Measurements from ENCODE around the gene AUTS2. TPM values are rescaled to one million over a fixed set of nuclear protein-coding genes. Genes with fewer than 3 reads are reported as not detected.

Gene AUTS2
- total and polyA plus RNA-seq, 4 donors, result 4.9 to 24.4 (median 7.0) TPM

DNA sequence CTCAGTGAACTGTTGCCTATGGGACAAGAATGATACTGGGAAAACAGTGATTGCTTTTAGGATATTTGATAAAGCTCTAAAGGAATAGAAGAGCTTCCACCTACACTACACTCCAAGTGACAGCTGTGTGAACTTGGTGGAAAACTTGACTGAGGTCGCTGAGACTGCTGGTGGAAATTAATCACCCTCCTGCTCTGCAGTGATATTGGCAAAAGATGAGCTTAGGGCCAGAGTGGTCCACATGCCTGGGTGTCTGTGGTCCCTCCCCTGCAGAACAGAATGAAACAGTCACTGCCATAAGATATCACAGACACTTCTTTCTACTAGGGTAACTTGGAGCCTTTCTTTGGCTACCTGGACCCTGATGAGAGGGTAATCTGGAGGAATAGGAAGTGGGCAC lies 1151.6 kb downstream of the AUTS2 start:
- 88% methylated on average over 1 of the region's 1 CpG for whole genome bisulfite sequencing
- DNase-seq (ENCODE audit: low spot score), result no peak
- Histone ChIP-seq H3K36me3 (ENCODE audit: control insufficient read depth in 4 of 4, insufficient read depth in 3 of 4, low read depth in 1 of 4, low read length in 3 of 4) (no peaks in the 10 kb centered on the region), H3K9me3 (ENCODE audit: control insufficient read depth in 4 of 4, low read length in 3 of 4) (no peaks in the 10 kb centered on the region), H3K4me1 (ENCODE audit: control insufficient read depth in 4 of 4, insufficient read depth in 4 of 4, low read length in 3 of 4) (peaks cover 2 to 30% (median 19%) of the 10 kb centered on the region in 4 donors), H3K27ac (ENCODE audit: low read depth in 1 of 2, low read length in 2 of 2) (no peak overlapping the region), H3K9ac (ENCODE audit: low read depth in 1 of 2, low read length in 2 of 2) (no peak overlapping the region), H3K4me3 (ENCODE audit: low read depth in 1 of 3, low read length in 3 of 3) (no peak overlapping the region), H3K27me3 (ENCODE audit: control insufficient read depth in 4 of 4, insufficient read depth in 4 of 4, low read length in 3 of 4) (no peaks in the 10 kb centered on the region)
- TF ChIP-seq HNF4A (conservative IDR thresholded peaks at IDR 0.05) (no peak), JUND (IDR thresholded peaks at IDR 0.05) (no peak), GABPA (IDR thresholded peaks at IDR 0.05 in 1 of 2, conservative IDR thresholded peaks at IDR 0.05 in 1 of 2) (no peak), TAF1 (conservative IDR thresholded peaks at IDR 0.05) (no peak), YY1 (IDR thresholded peaks at IDR 0.05) (no peak), SP1 (IDR thresholded peaks at IDR 0.05) (no peak), HNF4G (IDR thresholded peaks at IDR 0.05) (no peak)
- TF ChIP-seq, protein P1, sequence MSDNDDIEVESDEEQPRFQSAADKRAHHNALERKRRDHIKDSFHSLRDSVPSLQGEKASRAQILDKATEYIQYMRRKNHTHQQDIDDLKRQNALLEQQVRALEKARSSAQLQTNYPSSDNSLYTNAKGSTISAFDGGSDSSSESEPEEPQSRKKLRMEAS (IDR thresholded peaks at IDR 0.05), result no peak
- TF ChIP-seq, protein P2, sequence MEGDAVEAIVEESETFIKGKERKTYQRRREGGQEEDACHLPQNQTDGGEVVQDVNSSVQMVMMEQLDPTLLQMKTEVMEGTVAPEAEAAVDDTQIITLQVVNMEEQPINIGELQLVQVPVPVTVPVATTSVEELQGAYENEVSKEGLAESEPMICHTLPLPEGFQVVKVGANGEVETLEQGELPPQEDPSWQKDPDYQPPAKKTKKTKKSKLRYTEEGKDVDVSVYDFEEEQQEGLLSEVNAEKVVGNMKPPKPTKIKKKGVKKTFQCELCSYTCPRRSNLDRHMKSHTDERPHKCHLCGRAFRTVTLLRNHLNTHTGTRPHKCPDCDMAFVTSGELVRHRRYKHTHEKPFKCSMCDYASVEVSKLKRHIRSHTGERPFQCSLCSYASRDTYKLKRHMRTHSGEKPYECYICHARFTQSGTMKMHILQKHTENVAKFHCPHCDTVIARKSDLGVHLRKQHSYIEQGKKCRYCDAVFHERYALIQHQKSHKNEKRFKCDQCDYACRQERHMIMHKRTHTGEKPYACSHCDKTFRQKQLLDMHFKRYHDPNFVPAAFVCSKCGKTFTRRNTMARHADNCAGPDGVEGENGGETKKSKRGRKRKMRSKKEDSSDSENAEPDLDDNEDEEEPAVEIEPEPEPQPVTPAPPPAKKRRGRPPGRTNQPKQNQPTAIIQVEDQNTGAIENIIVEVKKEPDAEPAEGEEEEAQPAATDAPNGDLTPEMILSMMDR (IDR thresholded peaks at IDR 0.05; ENCODE audit: low read depth, low read length, missing input control), result no peak

DNA sequence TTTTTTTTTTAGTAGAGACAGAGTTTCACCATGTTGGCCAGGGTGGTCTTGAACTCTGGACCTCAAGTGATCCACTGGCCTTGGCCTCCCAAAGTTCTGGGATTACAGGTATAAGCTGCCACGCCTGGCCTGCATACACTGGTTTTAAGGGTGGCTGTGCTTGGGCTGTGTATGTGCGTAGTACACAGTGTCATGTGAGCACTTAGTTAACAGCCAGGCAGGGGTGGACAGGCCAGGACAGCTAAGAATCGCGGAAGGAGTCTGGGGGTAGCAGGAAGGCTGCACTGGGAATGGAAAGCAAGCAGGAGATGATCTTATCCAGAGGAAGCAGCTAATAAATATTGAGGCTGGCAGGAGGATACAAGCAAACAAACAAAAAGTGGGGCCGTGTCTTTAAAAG lies 1153.6 kb downstream of the AUTS2 start:
- Histone ChIP-seq H3K27me3 (ENCODE audit: control insufficient read depth in 4 of 4, insufficient read depth in 4 of 4, low read length in 3 of 4) (no peaks in the 10 kb centered on the region), H3K9ac (ENCODE audit: low read depth in 1 of 2, low read length in 2 of 2) (no peak overlapping the region), H3K36me3 (ENCODE audit: control insufficient read depth in 4 of 4, insufficient read depth in 3 of 4, low read depth in 1 of 4, low read length in 3 of 4) (no peaks in the 10 kb centered on the region), H3K27ac (ENCODE audit: low read depth in 1 of 2, low read length in 2 of 2) (no peak overlapping the region), H3K4me3 (ENCODE audit: low read depth in 1 of 3, low read length in 3 of 3) (no peak overlapping the region), H3K9me3 (ENCODE audit: control insufficient read depth in 4 of 4, low read length in 3 of 4) (no peaks in the 10 kb centered on the region), H3K4me1 (ENCODE audit: control insufficient read depth in 4 of 4, insufficient read depth in 4 of 4, low read length in 3 of 4) (peaks cover 2 to 30% (median 19%) of the 10 kb centered on the region in 4 donors)
- no peak for TF ChIP-seq YY1 (IDR thresholded peaks at IDR 0.05)
- TF ChIP-seq GABPA (IDR thresholded peaks at IDR 0.05 in 1 of 2, conservative IDR thresholded peaks at IDR 0.05 in 1 of 2), result no peak
- TF ChIP-seq, protein P3, sequence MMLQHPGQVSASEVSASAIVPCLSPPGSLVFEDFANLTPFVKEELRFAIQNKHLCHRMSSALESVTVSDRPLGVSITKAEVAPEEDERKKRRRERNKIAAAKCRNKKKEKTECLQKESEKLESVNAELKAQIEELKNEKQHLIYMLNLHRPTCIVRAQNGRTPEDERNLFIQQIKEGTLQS (IDR thresholded peaks at IDR 0.05), result no peak
- TF ChIP-seq FOXA2 (IDR thresholded peaks at IDR 0.05), result no peak
- DNase-seq (ENCODE audit: low spot score), result no peak
- WGBS, result 40% methylated on average over 5 of the region's 5 CpGs

DNA sequence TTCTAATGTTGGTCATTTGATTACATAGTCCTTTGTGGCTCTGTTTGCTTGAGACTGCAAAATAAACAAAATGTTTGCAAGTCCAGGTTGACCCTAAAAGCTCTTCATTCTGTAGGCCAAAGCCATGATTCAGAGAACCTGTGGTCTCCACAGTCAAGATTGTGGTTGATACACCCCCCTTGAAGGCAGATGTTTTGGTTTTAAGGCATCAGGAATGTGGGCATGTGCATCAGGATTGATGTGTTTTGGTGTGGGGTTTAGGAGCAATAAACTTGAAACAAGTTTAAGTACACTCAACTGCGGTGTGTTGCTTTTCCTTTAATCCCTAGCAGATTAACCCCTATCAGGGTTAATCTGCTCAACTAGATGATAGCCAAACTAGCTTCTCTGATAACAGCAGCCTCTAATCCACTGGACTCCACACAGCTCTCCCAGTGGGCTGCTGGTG lies 1154.5 kb downstream of the AUTS2 start:
- DNase-seq (ENCODE audit: low spot score), result no peak
- Histone ChIP-seq H3K27ac (ENCODE audit: low read depth in 1 of 2, low read length in 2 of 2) (peak overlapping the region; percentile 28 to 51), H3K4me1 (ENCODE audit: control insufficient read depth in 4 of 4, insufficient read depth in 4 of 4, low read length in 3 of 4) (peaks cover 2 to 30% (median 19%) of the 10 kb centered on the region in 4 donors), H3K9me3 (ENCODE audit: control insufficient read depth in 4 of 4, low read length in 3 of 4) (no peaks in the 10 kb centered on the region), H3K27me3 (ENCODE audit: control insufficient read depth in 4 of 4, insufficient read depth in 4 of 4, low read length in 3 of 4) (no peaks in the 10 kb centered on the region), H3K4me3 (ENCODE audit: low read depth in 1 of 3, low read length in 3 of 3) (no peak overlapping the region), H3K36me3 (ENCODE audit: control insufficient read depth in 4 of 4, insufficient read depth in 3 of 4, low read depth in 1 of 4, low read length in 3 of 4) (no peaks in the 10 kb centered on the region), H3K9ac (ENCODE audit: low read depth in 1 of 2, low read length in 2 of 2) (no peak overlapping the region)
- 36% methylated on average over 1 of the region's 1 CpG for WGBS
- no peak for TF ChIP-seq TAF1 (conservative IDR thresholded peaks at IDR 0.05)
- TF ChIP-seq, protein P2 (IDR thresholded peaks at IDR 0.05; ENCODE audit: low read depth, low read length, missing input control), result no peak
- TF ChIP-seq, protein P4, sequence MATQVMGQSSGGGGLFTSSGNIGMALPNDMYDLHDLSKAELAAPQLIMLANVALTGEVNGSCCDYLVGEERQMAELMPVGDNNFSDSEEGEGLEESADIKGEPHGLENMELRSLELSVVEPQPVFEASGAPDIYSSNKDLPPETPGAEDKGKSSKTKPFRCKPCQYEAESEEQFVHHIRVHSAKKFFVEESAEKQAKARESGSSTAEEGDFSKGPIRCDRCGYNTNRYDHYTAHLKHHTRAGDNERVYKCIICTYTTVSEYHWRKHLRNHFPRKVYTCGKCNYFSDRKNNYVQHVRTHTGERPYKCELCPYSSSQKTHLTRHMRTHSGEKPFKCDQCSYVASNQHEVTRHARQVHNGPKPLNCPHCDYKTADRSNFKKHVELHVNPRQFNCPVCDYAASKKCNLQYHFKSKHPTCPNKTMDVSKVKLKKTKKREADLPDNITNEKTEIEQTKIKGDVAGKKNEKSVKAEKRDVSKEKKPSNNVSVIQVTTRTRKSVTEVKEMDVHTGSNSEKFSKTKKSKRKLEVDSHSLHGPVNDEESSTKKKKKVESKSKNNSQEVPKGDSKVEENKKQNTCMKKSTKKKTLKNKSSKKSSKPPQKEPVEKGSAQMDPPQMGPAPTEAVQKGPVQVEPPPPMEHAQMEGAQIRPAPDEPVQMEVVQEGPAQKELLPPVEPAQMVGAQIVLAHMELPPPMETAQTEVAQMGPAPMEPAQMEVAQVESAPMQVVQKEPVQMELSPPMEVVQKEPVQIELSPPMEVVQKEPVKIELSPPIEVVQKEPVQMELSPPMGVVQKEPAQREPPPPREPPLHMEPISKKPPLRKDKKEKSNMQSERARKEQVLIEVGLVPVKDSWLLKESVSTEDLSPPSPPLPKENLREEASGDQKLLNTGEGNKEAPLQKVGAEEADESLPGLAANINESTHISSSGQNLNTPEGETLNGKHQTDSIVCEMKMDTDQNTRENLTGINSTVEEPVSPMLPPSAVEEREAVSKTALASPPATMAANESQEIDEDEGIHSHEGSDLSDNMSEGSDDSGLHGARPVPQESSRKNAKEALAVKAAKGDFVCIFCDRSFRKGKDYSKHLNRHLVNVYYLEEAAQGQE (IDR thresholded peaks at IDR 0.05), result no peak
- peak; percentile 35 for TF ChIP-seq NR2F2 (IDR thresholded peaks at IDR 0.05)
- TF ChIP-seq, protein P5, sequence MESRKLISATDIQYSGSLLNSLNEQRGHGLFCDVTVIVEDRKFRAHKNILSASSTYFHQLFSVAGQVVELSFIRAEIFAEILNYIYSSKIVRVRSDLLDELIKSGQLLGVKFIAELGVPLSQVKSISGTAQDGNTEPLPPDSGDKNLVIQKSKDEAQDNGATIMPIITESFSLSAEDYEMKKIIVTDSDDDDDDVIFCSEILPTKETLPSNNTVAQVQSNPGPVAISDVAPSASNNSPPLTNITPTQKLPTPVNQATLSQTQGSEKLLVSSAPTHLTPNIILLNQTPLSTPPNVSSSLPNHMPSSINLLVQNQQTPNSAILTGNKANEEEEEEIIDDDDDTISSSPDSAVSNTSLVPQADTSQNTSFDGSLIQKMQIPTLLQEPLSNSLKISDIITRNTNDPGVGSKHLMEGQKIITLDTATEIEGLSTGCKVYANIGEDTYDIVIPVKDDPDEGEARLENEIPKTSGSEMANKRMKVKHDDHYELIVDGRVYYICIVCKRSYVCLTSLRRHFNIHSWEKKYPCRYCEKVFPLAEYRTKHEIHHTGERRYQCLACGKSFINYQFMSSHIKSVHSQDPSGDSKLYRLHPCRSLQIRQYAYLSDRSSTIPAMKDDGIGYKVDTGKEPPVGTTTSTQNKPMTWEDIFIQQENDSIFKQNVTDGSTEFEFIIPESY (IDR thresholded peaks at IDR 0.05), result no peak
- TF ChIP-seq, protein P1 (IDR thresholded peaks at IDR 0.05), result no peak
- TF ChIP-seq FOXA2 (IDR thresholded peaks at IDR 0.05), result peak; percentile 52
- TF ChIP-seq JUND (IDR thresholded peaks at IDR 0.05), result peak in 1 of 2 donors; percentile 26
- TF ChIP-seq, protein P3 (IDR thresholded peaks at IDR 0.05), result no peak
- no peak for TF ChIP-seq EGR1 (IDR thresholded peaks at IDR 0.05; ENCODE audit: low read depth in 2 of 2)
- peak; percentile 75 to 78 for TF ChIP-seq RXRA (IDR thresholded peaks at IDR 0.05)
